ENCODE data around the gene PKD1L1.

- TF ChIP-seq, protein P1, sequence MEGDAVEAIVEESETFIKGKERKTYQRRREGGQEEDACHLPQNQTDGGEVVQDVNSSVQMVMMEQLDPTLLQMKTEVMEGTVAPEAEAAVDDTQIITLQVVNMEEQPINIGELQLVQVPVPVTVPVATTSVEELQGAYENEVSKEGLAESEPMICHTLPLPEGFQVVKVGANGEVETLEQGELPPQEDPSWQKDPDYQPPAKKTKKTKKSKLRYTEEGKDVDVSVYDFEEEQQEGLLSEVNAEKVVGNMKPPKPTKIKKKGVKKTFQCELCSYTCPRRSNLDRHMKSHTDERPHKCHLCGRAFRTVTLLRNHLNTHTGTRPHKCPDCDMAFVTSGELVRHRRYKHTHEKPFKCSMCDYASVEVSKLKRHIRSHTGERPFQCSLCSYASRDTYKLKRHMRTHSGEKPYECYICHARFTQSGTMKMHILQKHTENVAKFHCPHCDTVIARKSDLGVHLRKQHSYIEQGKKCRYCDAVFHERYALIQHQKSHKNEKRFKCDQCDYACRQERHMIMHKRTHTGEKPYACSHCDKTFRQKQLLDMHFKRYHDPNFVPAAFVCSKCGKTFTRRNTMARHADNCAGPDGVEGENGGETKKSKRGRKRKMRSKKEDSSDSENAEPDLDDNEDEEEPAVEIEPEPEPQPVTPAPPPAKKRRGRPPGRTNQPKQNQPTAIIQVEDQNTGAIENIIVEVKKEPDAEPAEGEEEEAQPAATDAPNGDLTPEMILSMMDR (IDR thresholded peaks at IDR 0.05 in 2 of 3, conservative IDR thresholded peaks at IDR 0.05 in 1 of 3; ENCODE audit: borderline replicate concordance in 1 of 3, insufficient read depth in 1 of 3, low read depth in 2 of 3, low read length in 2 of 3), result no peak
- TF ChIP-seq POLR2AphosphoS5 (IDR thresholded peaks at IDR 0.05; ENCODE audit: low read depth, low read length) (no peak), EZH2 (IDR thresholded peaks at IDR 0.05) (no peak), POLR2A (IDR thresholded peaks at IDR 0.05; ENCODE audit: borderline replicate concordance, extremely low read depth, insufficient read depth, insufficient read length) (no peak)
These were observed 189.7 kb downstream of the PKD1L1 start for GRCh38 chr7:47758546-47758945.

All from HCT116 (cell line).